Activated naive CD4-positive, alpha-beta T cell treated with anti-CD3 and anti-CD28 coated beads, Interleukin-2, amount 50 U/mL, for 16 hours (primary cell): Measurements from ENCODE around the gene ASIC4.
A peak's percentile ranks its signal among the peaks of the same experiment; 100 is the strongest.

ENCODE experiments used
- DNase-seq: peaks from one replicate; pipeline ENCODE4 v3.0.0-alpha.2; 2020

The ASIC4 gene

GRCh38 chr2:219498280-219499057 lies 15.8 kb upstream of the ASIC4 start, which contains the start of gene GMPPA:
Gene GMPPA (plus strand): TSS chr2:219498891. CDS start chr2:219499976, 1,085 bp downstream.
- DNase-seq: peak; percentile 92

GRCh38 chr2:219499058-219499307 lies 15.3 kb upstream of the ASIC4 start:
- DNase-seq: no peak

- no peak for DNase-seq
These were observed 14.7 kb upstream of the ASIC4 start for GRCh38 chr2:219499555-219499954.

- DNase-seq: no peak
These were observed 14.1 kb upstream of the ASIC4 start for GRCh38 chr2:219500135-219500534.

- DNase-seq: no peak
These were observed 12.4 kb upstream of the ASIC4 start for GRCh38 chr2:219501849-219502248.

GRCh38 chr2:219502618-219503017 lies 11.7 kb upstream of the ASIC4 start:
- no peak for DNase-seq

GRCh38 chr2:219505585-219505984 lies 8.7 kb upstream of the ASIC4 start:
- no peak for DNase-seq

GRCh38 chr2:219506153-219506801 lies 8.0 kb upstream of the ASIC4 start:
- no peak for DNase-seq

GRCh38 chr2:219506802-219507526 lies 7.3 kb upstream of the ASIC4 start:
- no peak for DNase-seq

GRCh38 chr2:219507581-219508443 lies 6.5 kb upstream of the ASIC4 start:
- DNase-seq: no peak

- no peak for DNase-seq
These were observed 5.9 kb upstream of the ASIC4 start for GRCh38 chr2:219508444-219508734.

- no peak for DNase-seq
These were observed 5.1 kb upstream of the ASIC4 start for GRCh38 chr2:219508971-219509779.

GRCh38 chr2:219509780-219510511 lies 4.3 kb upstream of the ASIC4 start:
- peak; percentile 62 for DNase-seq

GRCh38 chr2:219510512-219511135 lies 3.7 kb upstream of the ASIC4 start:
- no peak for DNase-seq

GRCh38 chr2:219511547-219512325 lies 2.5 kb upstream of the ASIC4 start:
- no peak for DNase-seq

- DNase-seq: no peak
These were observed 1.6 kb upstream of the ASIC4 start for GRCh38 chr2:219512524-219513216.

GRCh38 chr2:219513787-219514186 lies 495 bp upstream of the ASIC4 start:
- DNase-seq: no peak

GRCh38 chr2:219514836-219515235 lies 554 bp downstream of the ASIC4 start:
- no peak for DNase-seq

- DNase-seq: no peak
These were observed 1.8 kb downstream of the ASIC4 start for GRCh38 chr2:219515874-219516629.
